H9 (cell line): ENCODE data around the gene CES2. TPM values are rescaled to one million over a fixed set of nuclear protein-coding genes. Genes with fewer than 3 reads are reported as not detected.

ENCODE experiments used
- DNase-seq: peaks from one replicate; pipeline ENCODE4 v3.0.0-alpha.2; 2017
- H2AFZ ChIP-seq: one replicate; pipeline ENCODE4 v1.6.1; 2013; ENCODE audit warnings: mild to moderate bottlenecking, low read length, control low read depth, moderate library complexity
- H2AK5ac ChIP-seq: 2 replicates; pipeline ENCODE4 v1.6.1; 2013; ENCODE audit warnings: low read length, control low read depth, mixed read lengths; ENCODE audit not compliant: insufficient read length
- H2BK120ac ChIP-seq: one replicate; pipeline ENCODE4 v1.6.1; 2013; ENCODE audit warnings: low read depth, mild to moderate bottlenecking, low read length, control low read depth, inconsistent platforms; ENCODE audit not compliant: poor library complexity, severe bottlenecking
- H2BK12ac ChIP-seq: 2 replicates; pipeline ENCODE4 v1.6.1; 2013; ENCODE audit warnings: low read length, control low read depth, mixed read lengths, low read depth; ENCODE audit not compliant: insufficient read length
- H2BK15ac ChIP-seq: 2 replicates; pipeline ENCODE4 v1.6.1; 2013; ENCODE audit warnings: low read depth, low read length, control low read depth
- H2BK20ac ChIP-seq: one replicate; pipeline ENCODE4 v1.6.1; 2013; ENCODE audit warnings: low read depth, mild to moderate bottlenecking, low read length, control low read depth, inconsistent platforms; ENCODE audit not compliant: poor library complexity, severe bottlenecking
- H2BK5ac ChIP-seq: 2 replicates; pipeline ENCODE4 v1.6.1; 2013; ENCODE audit warnings: low read length, control low read depth, mixed read lengths; ENCODE audit not compliant: insufficient read length
- H3K14ac ChIP-seq: 2 replicates; pipeline ENCODE4 v1.6.1; 2013; ENCODE audit warnings: low read length, control low read depth; ENCODE audit not compliant: insufficient read depth
- H3K18ac ChIP-seq: 2 replicates; pipeline ENCODE4 v1.6.1; 2013; ENCODE audit warnings: low read depth, mild to moderate bottlenecking, mixed read lengths, low read length, control low read depth; ENCODE audit not compliant: insufficient read length
- H3K23ac ChIP-seq: 2 replicates; pipeline ENCODE4 v1.6.1; 2013; ENCODE audit warnings: low read length, control low read depth, mixed read lengths, low read depth; ENCODE audit not compliant: insufficient read length
- H3K23me2 ChIP-seq: 2 replicates; pipeline ENCODE4 v1.6.1; 2013; ENCODE audit warnings: low read depth, mild to moderate bottlenecking, mixed read lengths, low read length, control low read depth; ENCODE audit not compliant: insufficient read length, poor library complexity, severe bottlenecking
- H3K27ac ChIP-seq: 2 replicates; pipeline ENCODE4 v1.5.1; 2013; ENCODE audit warnings: low read length, control low read depth, mixed read lengths, low read depth; ENCODE audit not compliant: insufficient read length
- H3K27me3 ChIP-seq: 2 replicates; pipeline ENCODE4 v1.6.1; 2013; ENCODE audit warnings: low read length, control low read depth, inconsistent platforms; ENCODE audit not compliant: insufficient read depth
- H3K4ac ChIP-seq: 2 replicates; pipeline ENCODE4 v1.6.1; 2013; ENCODE audit warnings: low read depth, mild to moderate bottlenecking, control low read depth, inconsistent platforms, low read length, moderate library complexity
- H3K4me1 ChIP-seq: 2 replicates; pipeline ENCODE4 v1.6.1; 2013; ENCODE audit warnings: low read length, control low read depth, inconsistent platforms; ENCODE audit not compliant: insufficient read depth
- H3K4me2 ChIP-seq: 2 replicates; pipeline ENCODE4 v1.6.1; 2013; ENCODE audit warnings: low read length, control low read depth, mixed read lengths; ENCODE audit not compliant: insufficient read length, insufficient read depth
- H3K56ac ChIP-seq: 2 replicates; pipeline ENCODE4 v1.6.1; 2013; ENCODE audit warnings: low read depth, mild to moderate bottlenecking, mixed read lengths, low read length, control low read depth; ENCODE audit not compliant: insufficient read length
- H3K79me1 ChIP-seq: 2 replicates; pipeline ENCODE4 v1.6.1; 2013; ENCODE audit warnings: low read depth, mild to moderate bottlenecking, moderate library complexity, low read length, control low read depth, inconsistent platforms; ENCODE audit not compliant: insufficient read depth, poor library complexity, severe bottlenecking
- H3K79me2 ChIP-seq: 2 replicates; pipeline ENCODE4 v1.6.1; 2013; ENCODE audit warnings: low read length, control low read depth, inconsistent platforms; ENCODE audit not compliant: insufficient read depth
- H3K9ac ChIP-seq: 2 replicates; pipeline ENCODE4 v1.6.1; 2013; ENCODE audit warnings: low read length, control low read depth, mixed read lengths; ENCODE audit not compliant: insufficient read length; ENCODE audit errors: extremely low read depth
- H3K9me3 ChIP-seq: one replicate; pipeline ENCODE4 v1.6.1; 2013; ENCODE audit warnings: low read depth, low read length, inconsistent platforms; ENCODE audit not compliant: control insufficient read depth
- H3T11ph ChIP-seq: one replicate; pipeline ENCODE4 v1.6.1; 2013; ENCODE audit warnings: mild to moderate bottlenecking, low read length, control low read depth, inconsistent platforms
- H4K20me1 ChIP-seq: one replicate; pipeline ENCODE4 v1.6.1; 2013; ENCODE audit not compliant: control insufficient read depth, insufficient read length, insufficient read depth
- H4K5ac ChIP-seq: 2 replicates; pipeline ENCODE4 v1.6.1; 2013; ENCODE audit warnings: low read depth, mild to moderate bottlenecking, mixed read lengths, low read length, control low read depth; ENCODE audit not compliant: insufficient read length
- H4K8ac ChIP-seq: replicated peaks from 2 replicates; pipeline ENCODE4 v1.6.1; 2013; ENCODE audit warnings: low read length, control low read depth, mixed read lengths, low read depth; ENCODE audit not compliant: insufficient read length
- H4K91ac ChIP-seq: 2 replicates; pipeline ENCODE4 v1.6.1; 2013; ENCODE audit warnings: low read depth, mild to moderate bottlenecking, moderate library complexity, mixed read lengths, low read length, control low read depth; ENCODE audit not compliant: insufficient read length
- H3K27ac Mint-ChIP-seq, 3 experiments: 2 replicates in 2 of 3; 3 replicates in 1 of 3; pipeline ENCODE4 v1.8.0; 2020 to 2021; ENCODE audit warnings: mixed read lengths in 3 of 3, mild to moderate bottlenecking in 1 of 3, moderate library complexity in 1 of 3
- H3K27me3 Mint-ChIP-seq: 2 replicates; pipeline ENCODE4 v1.8.0; 2021; ENCODE audit warnings: low read depth, mild to moderate bottlenecking, moderate library complexity, mixed read lengths
- H3K36me3 Mint-ChIP-seq, 3 experiments: 2 replicates in 2 of 3; 3 replicates in 1 of 3; pipeline ENCODE4 v1.8.0; 2020 to 2021; ENCODE audit warnings: low read depth in 3 of 3, mixed read lengths in 3 of 3; ENCODE audit not compliant: insufficient read depth in 1 of 3
- H3K4me1 Mint-ChIP-seq, 2 experiments: 2 replicates each; pipeline ENCODE4 v1.8.0; 2020; ENCODE audit warnings: mixed read lengths in 2 of 2
- H3K4me3 Mint-ChIP-seq, 2 experiments: 2 replicates in 1 of 2; 3 replicates in 1 of 2; pipeline ENCODE4 v1.8.0; 2020 to 2021; ENCODE audit warnings: mild to moderate bottlenecking in 2 of 2, mixed read lengths in 2 of 2, moderate library complexity in 1 of 2
- H3K9me3 Mint-ChIP-seq, 2 experiments: 2 replicates in 1 of 2; 3 replicates in 1 of 2; pipeline ENCODE4 v1.8.0; 2020; ENCODE audit warnings: mild to moderate bottlenecking in 2 of 2, mixed read lengths in 2 of 2, moderate library complexity in 1 of 2
- CTCF ChIP-seq: fragments of 200-600 bp; sonication (generic); conservative IDR thresholded peaks from 3 replicates; pipeline ENCODE4 v1.8.0; 2021; ENCODE audit warnings: antibody characterized with exemption, mild to moderate bottlenecking
- WGBS: extraction: QIAGEN DNeasy Blood & Tissue Kit; methylation state at CpG from one replicate; pipeline ENCODE4 v1.1.7; 2013; ENCODE audit warnings: missing lambda C conversion rate, low lambda C conversion rate, mixed read lengths; ENCODE audit not compliant: insufficient read length; ENCODE audit errors: extremely low coverage; 5-methylcytosine and 5-hydroxymethylcytosine counted together
- total RNA-seq: library from RNA; stranded (reverse); gene quantifications from 2 replicates; pipeline ENCODE4 v1.2.1, GENCODE V29; 2021

The CES2 gene
- total RNA-seq, 1 experiment from 2014 or later = 28.2 TPM

GRCh38 chr16:66940236-66940635 is 4.9 kb downstream of the CES2 start:
- H3K4me1 Mint-ChIP-seq = peaks cover 2 to 8% of the 10 kb centered on the region in 2 experiments
- Histone ChIP-seq H3K4me1 (no peaks in the 10 kb centered on the region), H2BK15ac (no peak overlapping the region), H3K9ac (no peak overlapping the region), H3K4me2 (no peak overlapping the region), H4K20me1 (no peaks in the 10 kb centered on the region), H2BK5ac (no peak overlapping the region), H4K91ac (no peak overlapping the region), H2BK20ac (no peak overlapping the region), H3K14ac (no peak overlapping the region), H3K56ac (no peak overlapping the region), H2BK12ac (no peak overlapping the region), H2AFZ (no peak overlapping the region), H3K23me2 (peaks cover under 1% of the 10 kb centered on the region), H3K79me1 (no peaks in the 10 kb centered on the region), H3K9me3 (no peaks in the 10 kb centered on the region), H2BK120ac (no peak overlapping the region), H4K5ac (no peak overlapping the region), H2AK5ac (no peak overlapping the region), H3T11ph (no peak overlapping the region), H3K23ac (no peak overlapping the region), H3K79me2 (no peaks in the 10 kb centered on the region), H3K4ac (no peak overlapping the region), H3K18ac (no peak overlapping the region), H3K27me3 (no peaks in the 10 kb centered on the region), H3K27ac (no peak overlapping the region), H4K8ac (no peak overlapping the region)
- whole genome bisulfite sequencing = no CpG with 5 or more reads among the region's 16 CpGs
- H3K4me3 Mint-ChIP-seq = no peak overlapping the region
- H3K27ac Mint-ChIP-seq = no peak overlapping the region
- no peak for TF ChIP-seq CTCF
- no peak for DNase-seq
- H3K9me3 Mint-ChIP-seq = no peaks in the 10 kb centered on the region
- H3K36me3 Mint-ChIP-seq = peaks cover 13 to 41% (median 34%) of the 10 kb centered on the region in 3 experiments; a peak in 6 of 7 replicates
- no peaks in the 10 kb centered on the region for H3K27me3 Mint-ChIP-seq
